GM11168 (cell line): ENCODE results near the gene GNAI3.

ENCODE experiments used
- in situ Hi-C: fragments of 300-500 bp; cut with MboI; formaldehyde crosslinking; loops from one replicate; pipeline ENCODE4 v1.12.0; 2022; ENCODE audit warnings: low sequenced_read_pairs; ENCODE audit not compliant: unreplicated experiment

GNAI3 gene

GRCh38 chr1:109652402-109652801, 104.0 kb downstream of the GNAI3 start:
- in situ Hi-C loops, result no loop called here

GRCh38 chr1:109653306-109653705, 104.9 kb downstream of the GNAI3 start:
- in situ Hi-C loops, result no loop called here

GRCh38 chr1:109654519-109654918, 106.1 kb downstream of the GNAI3 start:
- in situ Hi-C loops, result no loop called here

GRCh38 chr1:109655615-109656519, 107.5 kb downstream of the GNAI3 start, which contains the start of gene GSTM4:
TSS of gene GSTM4 (plus strand) at chr1:109656099. CDS start at chr1:109656390, 291 bp downstream.
- in situ Hi-C loops, result no loop called here

- in situ Hi-C loops, result no loop called here
Measured at GRCh38 chr1:109657395-109657794, 109.0 kb downstream of the GNAI3 start.

- in situ Hi-C loops, result no loop called here
Measured at GRCh38 chr1:109657970-109658369, 109.6 kb downstream of the GNAI3 start.

GRCh38 chr1:109658533-109659042, 110.2 kb downstream of the GNAI3 start:
- in situ Hi-C loops, result no loop called here

GRCh38 chr1:109659145-109659544, 110.7 kb downstream of the GNAI3 start:
- in situ Hi-C loops, result no loop called here

- in situ Hi-C loops, result loop anchor here (10.0 kb wide), 1 partner anchor 55 kb away; the partner anchor contains the start of gene GSTM5
Measured at GRCh38 chr1:109659997-109660690, 111.7 kb downstream of the GNAI3 start.

GRCh38 chr1:109660691-109661026, 112.2 kb downstream of the GNAI3 start:
- in situ Hi-C loops, result loop anchor here (10.0 kb wide), 1 partner anchor 54 kb away; the partner anchor contains the start of gene GSTM5

GRCh38 chr1:109661391-109661790, 113.0 kb downstream of the GNAI3 start:
- in situ Hi-C loops, result loop anchor here (10.0 kb wide), 1 partner anchor 53 kb away; the partner anchor contains the start of gene GSTM5

- in situ Hi-C loops, result loop anchor here (10.0 kb wide), 1 partner anchor 50 kb away; the partner anchor contains the start of gene GSTM5
Measured at GRCh38 chr1:109664671-109665070, 116.3 kb downstream of the GNAI3 start.

- in situ Hi-C loops, result loop anchor here (10.0 kb wide), 1 partner anchor 47 kb away; the partner anchor contains the start of gene GSTM5
Measured at GRCh38 chr1:109667452-109668122, 119.2 kb downstream of the GNAI3 start, which contains the start of gene GSTM2. TSS of gene GSTM2 (plus strand) at chr1:109668057. CDS start at chr1:109668116, 59 bp downstream.
